HepG2 (cell line): ENCODE measurements around the gene ZNF500. TPM values are rescaled to one million over a fixed set of nuclear protein-coding genes. Genes with fewer than 3 reads are reported as not detected.
A peak's percentile ranks its signal among the peaks of the same experiment; 100 is the strongest.

ENCODE experiments used
- ATRX ChIP-seq: sonication (generic); formaldehyde crosslinking; IDR thresholded peaks from 2 replicates; pipeline ENCODE4 v1.4.0; 2020; ENCODE audit warnings: missing genetic modification reagents, borderline replicate concordance
- GABPA ChIP-seq, 2 experiments: IDR thresholded peaks; 2 replicates each; pipeline ENCODE4 v1.6.1; 2011 to 2016; ENCODE audit warnings: low read depth in 2 of 2, low read length in 1 of 2, missing biosample characterization in 1 of 2, missing genetic modification characterization in 1 of 2
- NAIF1 ChIP-seq: sonication (generic); formaldehyde crosslinking; IDR thresholded peaks from 2 replicates; pipeline ENCODE4 v1.5.0; 2020; ENCODE audit warnings: mild to moderate bottlenecking, missing genetic modification reagents, borderline replicate concordance
- NFIB ChIP-seq: sonication (generic); formaldehyde crosslinking; IDR thresholded peaks from 2 replicates; pipeline ENCODE4 v1.9.0; 2021; ENCODE audit warnings: missing genetic modification reagents, mild to moderate bottlenecking, borderline replicate concordance
- POLR2A ChIP-seq, 2 experiments: IDR thresholded peaks; 2 replicates each; pipeline ENCODE4 v1.6.1; 2011; ENCODE audit warnings: low read depth in 2 of 2, low read length in 2 of 2, mild to moderate bottlenecking in 1 of 2, moderate library complexity in 1 of 2; ENCODE audit not compliant: insufficient read depth in 1 of 2
- RBFOX2 ChIP-seq: fragments of 200-400 bp; formaldehyde crosslinking; IDR thresholded peaks from 2 replicates; pipeline ENCODE4 v1.6.1; 2017; ENCODE audit warnings: low read depth, mild to moderate bottlenecking, low read length
- SIN3A ChIP-seq: IDR thresholded peaks from 2 replicates; pipeline ENCODE4 v1.6.1; 2011; ENCODE audit warnings: low read depth, mild to moderate bottlenecking, control low read depth, low read length, borderline replicate concordance
- SKI ChIP-seq: fragments of 450-650 bp; IDR thresholded peaks from one replicate; pipeline ENCODE4 v1.6.1; 2018; ENCODE audit warnings: mild to moderate bottlenecking; ENCODE audit not compliant: partially characterized antibody
- SPEN ChIP-seq: sonication (generic); formaldehyde crosslinking; IDR thresholded peaks from 2 replicates; pipeline ENCODE4 v1.5.1; 2020; ENCODE audit warnings: low read depth, mild to moderate bottlenecking, missing genetic modification reagents
- ZNF17 ChIP-seq: sonication (generic); formaldehyde crosslinking; IDR thresholded peaks from 2 replicates; pipeline ENCODE4 v1.5.0; 2020; ENCODE audit warnings: mild to moderate bottlenecking, missing genetic modification reagents
- ZNF44 ChIP-seq: sonication (generic); formaldehyde crosslinking; IDR thresholded peaks from 2 replicates; pipeline ENCODE4 v1.5.1; 2020; ENCODE audit warnings: mild to moderate bottlenecking, missing genetic modification reagents
- ZNF562 ChIP-seq: sonication (generic); formaldehyde crosslinking; IDR thresholded peaks from 2 replicates; pipeline ENCODE4 v1.8.0; 2022; ENCODE audit warnings: missing genetic modification reagents, borderline replicate concordance
- ZNF772 ChIP-seq: sonication (generic); formaldehyde crosslinking; IDR thresholded peaks from 2 replicates; pipeline ENCODE4 v1.5.0; 2020; ENCODE audit warnings: mild to moderate bottlenecking, missing genetic modification reagents
- polyA plus RNA-seq, 8 experiments: library from polyadenylated mRNA; depleted of rRNA in 3 of 8; stranded (reverse) in 7 of 8; unstranded in 1 of 8; fragments of >200 nt; fragmentation: Illumina TruSeq in 4 of 8; extraction: Trizol in 4 of 8; gene quantifications; 2 replicates each; pipeline versions ENCODE4 v1.2.1 to v1.2.3, GENCODE V29; 2011 to 2016; ENCODE audit warnings: low read depth in 4 of 8, missing spikeins in 1 of 8, mixed read lengths in 1 of 8; ENCODE audit not compliant: insufficient read depth in 1 of 8
- total RNA-seq, 5 experiments: library from RNA; depleted of rRNA; stranded (reverse); fragments of >200 nt; fragmentation: Illumina TruSeq; extraction: Trizol; gene quantifications; 2 replicates each; pipeline ENCODE4 v1.2.3, GENCODE V29; 2016; ENCODE audit warnings: low read depth in 1 of 5
- TF ChIP-seq, protein P1 (sequence below): sonication (generic); formaldehyde crosslinking; IDR thresholded peaks from 2 replicates; pipeline ENCODE4 v1.4.0; 2020; ENCODE audit warnings: missing genetic modification reagents, borderline replicate concordance
- TF ChIP-seq, protein P2 (sequence below): sonication (generic); formaldehyde crosslinking; IDR thresholded peaks from 2 replicates; pipeline ENCODE4 v1.5.0; 2020; ENCODE audit warnings: missing genetic modification reagents, mild to moderate bottlenecking, borderline replicate concordance
- TF ChIP-seq, protein P3 (sequence below): IDR thresholded peaks from 2 replicates; pipeline ENCODE4 v1.6.1; 2016; ENCODE audit warnings: control low read depth
- TF ChIP-seq, protein P4 (sequence below): sonication (generic); formaldehyde crosslinking; IDR thresholded peaks from 2 replicates; pipeline ENCODE4 v1.4.0; 2020; ENCODE audit warnings: missing genetic modification reagents, mild to moderate bottlenecking, borderline replicate concordance
- TF ChIP-seq, protein P5 (sequence below): sonication (generic); formaldehyde crosslinking; IDR thresholded peaks from 2 replicates; pipeline ENCODE4 v1.4.0; 2020; ENCODE audit warnings: missing genetic modification reagents

Gene ZNF500
- total and polyA plus RNA-seq, 2 of the 13 experiments (the other 11 are each of a cell fraction or from before 2014, with no cell fraction given), result 6.1 to 12.2 TPM

DNA sequence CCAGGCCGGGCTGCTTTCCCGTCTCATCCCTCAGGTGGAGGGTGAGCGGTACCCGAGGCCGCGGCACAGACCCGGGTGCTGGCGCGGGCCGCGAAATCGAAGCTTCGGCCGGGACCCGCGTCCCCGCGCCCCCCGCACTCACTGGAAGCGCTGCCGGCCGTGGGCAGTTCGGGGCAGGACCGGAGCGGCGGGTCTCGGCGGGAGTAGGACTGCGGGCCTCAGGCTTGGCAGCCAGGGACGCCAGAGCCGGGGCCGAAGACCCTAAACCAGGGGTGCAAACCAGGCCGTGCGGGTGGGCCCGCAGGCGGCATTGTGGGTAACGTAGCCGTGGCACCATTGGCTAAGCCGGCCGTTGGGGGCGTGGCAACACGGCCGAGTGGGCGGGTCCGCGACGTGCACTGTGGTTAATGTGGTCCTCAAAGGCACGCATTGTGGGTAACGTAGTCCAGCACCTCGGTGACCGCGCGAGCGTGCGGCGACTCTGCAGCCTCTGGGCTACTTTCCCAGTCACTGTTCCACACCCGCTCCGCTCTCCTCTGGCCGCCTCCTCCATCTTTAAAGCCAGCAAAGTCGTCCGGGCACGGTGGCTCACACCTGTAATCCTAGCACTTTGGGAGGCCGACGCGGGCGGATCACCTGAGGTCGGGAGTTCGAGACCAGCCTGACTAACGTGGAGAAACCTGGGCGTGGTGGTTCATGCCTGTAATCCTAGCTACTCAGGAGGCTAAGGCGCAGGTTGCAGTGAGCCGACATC, at the start of gene ZNF500 (continued):
- TF ChIP-seq, protein P1, sequence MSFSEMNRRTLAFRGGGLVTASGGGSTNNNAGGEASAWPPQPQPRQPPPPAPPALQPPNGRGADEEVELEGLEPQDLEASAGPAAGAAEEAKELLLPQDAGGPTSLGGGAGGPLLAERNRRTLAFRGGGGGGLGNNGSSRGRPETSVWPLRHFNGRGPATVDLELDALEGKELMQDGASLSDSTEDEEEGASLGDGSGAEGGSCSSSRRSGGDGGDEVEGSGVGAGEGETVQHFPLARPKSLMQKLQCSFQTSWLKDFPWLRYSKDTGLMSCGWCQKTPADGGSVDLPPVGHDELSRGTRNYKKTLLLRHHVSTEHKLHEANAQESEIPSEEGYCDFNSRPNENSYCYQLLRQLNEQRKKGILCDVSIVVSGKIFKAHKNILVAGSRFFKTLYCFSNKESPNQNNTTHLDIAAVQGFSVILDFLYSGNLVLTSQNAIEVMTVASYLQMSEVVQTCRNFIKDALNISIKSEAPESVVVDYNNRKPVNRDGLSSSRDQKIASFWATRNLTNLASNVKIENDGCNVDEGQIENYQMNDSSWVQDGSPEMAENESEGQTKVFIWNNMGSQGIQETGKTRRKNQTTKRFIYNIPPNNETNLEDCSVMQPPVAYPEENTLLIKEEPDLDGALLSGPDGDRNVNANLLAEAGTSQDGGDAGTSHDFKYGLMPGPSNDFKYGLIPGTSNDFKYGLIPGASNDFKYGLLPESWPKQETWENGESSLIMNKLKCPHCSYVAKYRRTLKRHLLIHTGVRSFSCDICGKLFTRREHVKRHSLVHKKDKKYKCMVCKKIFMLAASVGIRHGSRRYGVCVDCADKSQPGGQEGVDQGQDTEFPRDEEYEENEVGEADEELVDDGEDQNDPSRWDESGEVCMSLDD (CRISPR knock-in tag), result peak; percentile 70; the same call in 1 of the 2 replicates
- TF ChIP-seq, protein P2, sequence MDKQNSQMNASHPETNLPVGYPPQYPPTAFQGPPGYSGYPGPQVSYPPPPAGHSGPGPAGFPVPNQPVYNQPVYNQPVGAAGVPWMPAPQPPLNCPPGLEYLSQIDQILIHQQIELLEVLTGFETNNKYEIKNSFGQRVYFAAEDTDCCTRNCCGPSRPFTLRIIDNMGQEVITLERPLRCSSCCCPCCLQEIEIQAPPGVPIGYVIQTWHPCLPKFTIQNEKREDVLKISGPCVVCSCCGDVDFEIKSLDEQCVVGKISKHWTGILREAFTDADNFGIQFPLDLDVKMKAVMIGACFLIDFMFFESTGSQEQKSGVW (CRISPR knock-in tag), result no peak
- TF ChIP-seq SKI, result no peak
- no peak for TF ChIP-seq ZNF44 (CRISPR knock-in tag)
- TF ChIP-seq ATRX (CRISPR knock-in tag), result no peak
- TF ChIP-seq NFIB, result no peak
- peak; percentile 63 for TF ChIP-seq GABPA (IDR thresholded peaks at IDR 0.05; ENCODE audit: low read depth, low read length)
- peak; percentile 85 for TF ChIP-seq GABPA (CRISPR knock-in tag; IDR thresholded peaks at IDR 0.05; ENCODE audit: low read depth)
- TF ChIP-seq, protein P3, sequence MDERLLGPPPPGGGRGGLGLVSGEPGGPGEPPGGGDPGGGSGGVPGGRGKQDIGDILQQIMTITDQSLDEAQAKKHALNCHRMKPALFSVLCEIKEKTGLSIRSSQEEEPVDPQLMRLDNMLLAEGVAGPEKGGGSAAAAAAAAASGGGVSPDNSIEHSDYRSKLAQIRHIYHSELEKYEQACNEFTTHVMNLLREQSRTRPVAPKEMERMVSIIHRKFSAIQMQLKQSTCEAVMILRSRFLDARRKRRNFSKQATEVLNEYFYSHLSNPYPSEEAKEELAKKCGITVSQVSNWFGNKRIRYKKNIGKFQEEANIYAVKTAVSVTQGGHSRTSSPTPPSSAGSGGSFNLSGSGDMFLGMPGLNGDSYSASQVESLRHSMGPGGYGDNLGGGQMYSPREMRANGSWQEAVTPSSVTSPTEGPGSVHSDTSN (CRISPR knock-in tag), result no peak
- TF ChIP-seq, protein P4, sequence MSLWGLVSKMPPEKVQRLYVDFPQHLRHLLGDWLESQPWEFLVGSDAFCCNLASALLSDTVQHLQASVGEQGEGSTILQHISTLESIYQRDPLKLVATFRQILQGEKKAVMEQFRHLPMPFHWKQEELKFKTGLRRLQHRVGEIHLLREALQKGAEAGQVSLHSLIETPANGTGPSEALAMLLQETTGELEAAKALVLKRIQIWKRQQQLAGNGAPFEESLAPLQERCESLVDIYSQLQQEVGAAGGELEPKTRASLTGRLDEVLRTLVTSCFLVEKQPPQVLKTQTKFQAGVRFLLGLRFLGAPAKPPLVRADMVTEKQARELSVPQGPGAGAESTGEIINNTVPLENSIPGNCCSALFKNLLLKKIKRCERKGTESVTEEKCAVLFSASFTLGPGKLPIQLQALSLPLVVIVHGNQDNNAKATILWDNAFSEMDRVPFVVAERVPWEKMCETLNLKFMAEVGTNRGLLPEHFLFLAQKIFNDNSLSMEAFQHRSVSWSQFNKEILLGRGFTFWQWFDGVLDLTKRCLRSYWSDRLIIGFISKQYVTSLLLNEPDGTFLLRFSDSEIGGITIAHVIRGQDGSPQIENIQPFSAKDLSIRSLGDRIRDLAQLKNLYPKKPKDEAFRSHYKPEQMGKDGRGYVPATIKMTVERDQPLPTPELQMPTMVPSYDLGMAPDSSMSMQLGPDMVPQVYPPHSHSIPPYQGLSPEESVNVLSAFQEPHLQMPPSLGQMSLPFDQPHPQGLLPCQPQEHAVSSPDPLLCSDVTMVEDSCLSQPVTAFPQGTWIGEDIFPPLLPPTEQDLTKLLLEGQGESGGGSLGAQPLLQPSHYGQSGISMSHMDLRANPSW, result no peak
- TF ChIP-seq NAIF1, result peak; percentile 53; the same call in 1 of the 2 replicates
- TF ChIP-seq ZNF772 (CRISPR knock-in tag), result peak; percentile 60; the same call in 1 of the 2 replicates
- TF ChIP-seq ZNF17 (CRISPR knock-in tag), result no peak
- 0 out of 2 replicates have a peak, but pooled peaks have one; percentile 7 for TF ChIP-seq SIN3A
- peak; percentile 94 for TF ChIP-seq RBFOX2
- TF ChIP-seq SPEN (CRISPR knock-in tag), result peak; percentile 89
- TF ChIP-seq, protein P5, sequence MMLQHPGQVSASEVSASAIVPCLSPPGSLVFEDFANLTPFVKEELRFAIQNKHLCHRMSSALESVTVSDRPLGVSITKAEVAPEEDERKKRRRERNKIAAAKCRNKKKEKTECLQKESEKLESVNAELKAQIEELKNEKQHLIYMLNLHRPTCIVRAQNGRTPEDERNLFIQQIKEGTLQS (CRISPR knock-in tag), result peak; percentile 56; the same call in 1 of the 2 replicates
- TF ChIP-seq ZNF562, result no peak
- TF ChIP-seq POLR2A (IDR thresholded peaks at IDR 0.05; ENCODE audit: insufficient read depth in 1 of 2, low read depth in 2 of 2, low read length in 2 of 2), result peak; percentile 35 to 69
